ENCODE results near the gene PRKCE. TPM values are rescaled to one million over a fixed set of nuclear protein-coding genes. Genes with fewer than 3 reads are reported as not detected.

PRKCE gene
- total RNA-seq, 1 experiment from 2014 or later = 1.3 TPM

DNA sequence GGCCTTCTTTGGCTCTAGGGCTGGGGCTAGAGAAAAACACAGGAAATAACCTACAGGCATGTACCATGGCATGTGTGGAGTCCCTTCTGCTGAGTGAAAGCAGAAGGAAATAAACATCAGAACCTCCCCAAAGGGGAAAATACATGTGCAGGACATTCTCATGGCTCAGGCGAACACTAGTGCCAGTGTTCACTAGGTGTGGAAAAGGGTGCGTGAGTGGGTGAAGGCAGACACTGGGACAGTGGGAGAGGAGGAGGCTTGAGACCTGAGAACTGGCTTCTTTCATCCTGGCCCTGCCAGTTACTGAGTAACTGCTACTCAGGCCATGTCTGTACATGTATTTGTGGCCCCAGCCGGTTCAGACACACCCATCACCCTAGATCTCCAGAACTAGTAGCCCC, 268.2 kb downstream of the PRKCE start:
- no peaks in the 10 kb centered on the region; the same call in 1 of the 2 replicates for H3K27me3 Mint-ChIP-seq (ENCODE audit: low read depth)
- H4K91ac ChIP-seq (ENCODE audit: insufficient read length, low read depth, low read length) = no peak overlapping the region

More for the DNA sequence above, 268.2 kb downstream of the PRKCE start:
- H3K23ac ChIP-seq (ENCODE audit: insufficient read length, low read depth, low read length) = no peak overlapping the region
- H4K5ac ChIP-seq (ENCODE audit: insufficient read length, low read depth, low read length) = no peak overlapping the region
- H3K79me1 ChIP-seq (ENCODE audit: insufficient read depth, low read depth, low read length, poor library complexity, severe bottlenecking) = no peaks in the 10 kb centered on the region
- Mint-ChIP-seq H3K36me3 (ENCODE audit: insufficient read depth in 1 of 3, low read depth in 3 of 3) (no peaks in the 10 kb centered on the region), H3K4me3 (no peak overlapping the region), H3K9me3 (peaks cover 0 to 5% of the 10 kb centered on the region in 2 experiments; a peak in 2 of 5 replicates), H3K4me1 (no peaks in the 10 kb centered on the region), H3K27ac (no peak overlapping the region)
- no peak overlapping the region for H3K14ac ChIP-seq (ENCODE audit: insufficient read depth, low read length)
- TF ChIP-seq, protein P1, sequence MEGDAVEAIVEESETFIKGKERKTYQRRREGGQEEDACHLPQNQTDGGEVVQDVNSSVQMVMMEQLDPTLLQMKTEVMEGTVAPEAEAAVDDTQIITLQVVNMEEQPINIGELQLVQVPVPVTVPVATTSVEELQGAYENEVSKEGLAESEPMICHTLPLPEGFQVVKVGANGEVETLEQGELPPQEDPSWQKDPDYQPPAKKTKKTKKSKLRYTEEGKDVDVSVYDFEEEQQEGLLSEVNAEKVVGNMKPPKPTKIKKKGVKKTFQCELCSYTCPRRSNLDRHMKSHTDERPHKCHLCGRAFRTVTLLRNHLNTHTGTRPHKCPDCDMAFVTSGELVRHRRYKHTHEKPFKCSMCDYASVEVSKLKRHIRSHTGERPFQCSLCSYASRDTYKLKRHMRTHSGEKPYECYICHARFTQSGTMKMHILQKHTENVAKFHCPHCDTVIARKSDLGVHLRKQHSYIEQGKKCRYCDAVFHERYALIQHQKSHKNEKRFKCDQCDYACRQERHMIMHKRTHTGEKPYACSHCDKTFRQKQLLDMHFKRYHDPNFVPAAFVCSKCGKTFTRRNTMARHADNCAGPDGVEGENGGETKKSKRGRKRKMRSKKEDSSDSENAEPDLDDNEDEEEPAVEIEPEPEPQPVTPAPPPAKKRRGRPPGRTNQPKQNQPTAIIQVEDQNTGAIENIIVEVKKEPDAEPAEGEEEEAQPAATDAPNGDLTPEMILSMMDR (conservative IDR thresholded peaks at IDR 0.05) = no peak
- no peak overlapping the region for H2AK5ac ChIP-seq (ENCODE audit: insufficient read length, low read length)
- H3K27ac ChIP-seq (ENCODE audit: insufficient read length, low read depth, low read length) = no peak overlapping the region
- no peak overlapping the region for H2BK15ac ChIP-seq (ENCODE audit: low read depth, low read length)
- no peak overlapping the region for H3K4ac ChIP-seq (ENCODE audit: low read depth, low read length)
- no peaks in the 10 kb centered on the region for H3K23me2 ChIP-seq (ENCODE audit: insufficient read length, low read depth, low read length, poor library complexity, severe bottlenecking)
- H4K20me1 ChIP-seq (ENCODE audit: control insufficient read depth, insufficient read depth, insufficient read length) = no peaks in the 10 kb centered on the region
- no peak for DNase-seq
- H3K56ac ChIP-seq (ENCODE audit: insufficient read length, low read depth, low read length) = no peak overlapping the region
- no CpG with 5 or more reads among the region's 3 CpGs for WGBS (ENCODE audit: extremely low coverage, insufficient read length, low lambda C conversion rate)
- no peak overlapping the region for H2BK120ac ChIP-seq (ENCODE audit: low read depth, low read length, poor library complexity, severe bottlenecking)
- no peaks in the 10 kb centered on the region for H3K79me2 ChIP-seq (ENCODE audit: insufficient read depth, low read length)
- H2BK20ac ChIP-seq (ENCODE audit: low read depth, low read length, poor library complexity, severe bottlenecking) = no peak overlapping the region
- no peaks in the 10 kb centered on the region for H3K9me3 ChIP-seq (ENCODE audit: control insufficient read depth, low read depth, low read length)
- no peaks in the 10 kb centered on the region for H3K4me1 ChIP-seq (ENCODE audit: insufficient read depth, low read length)
- H3K18ac ChIP-seq (ENCODE audit: insufficient read length, low read depth, low read length) = no peak overlapping the region
- H3K9ac ChIP-seq (ENCODE audit: extremely low read depth, insufficient read length, low read length) = no peak overlapping the region
- no peak overlapping the region for H3K4me2 ChIP-seq (ENCODE audit: insufficient read depth, insufficient read length, low read length)
- H3K27me3 ChIP-seq (ENCODE audit: insufficient read depth, low read length) = no peaks in the 10 kb centered on the region
- no peak overlapping the region for H4K8ac ChIP-seq (replicated peaks; ENCODE audit: insufficient read length, low read depth, low read length)
- no peak overlapping the region for H3T11ph ChIP-seq (ENCODE audit: low read length)
- H2BK5ac ChIP-seq (ENCODE audit: insufficient read length, low read length) = no peak overlapping the region
- no peak overlapping the region for H2BK12ac ChIP-seq (ENCODE audit: insufficient read length, low read depth, low read length)
- no peak overlapping the region for H2AFZ ChIP-seq (ENCODE audit: low read length)
